Thyroid gland (tissue), 4 donors: Measurements from ENCODE around the gene SMG6.

ENCODE experiments used
- CTCF ChIP-seq, 6 experiments: fragments of 200-600 bp in 3 of 6; fragments of 450-650 bp in 3 of 6; sonication (generic) in 3 of 6; IDR thresholded peaks; one replicate each; pipeline ENCODE4 v1.5.1; 2016 to 2019; ENCODE audit warnings: antibody characterized with exemption in 6 of 6, mild to moderate bottlenecking in 2 of 6, inconsistent platforms in 1 of 6, moderate library complexity in 1 of 6
- POLR2A ChIP-seq, 2 donors: fragments of 450-650 bp; IDR thresholded peaks; one replicate each; pipeline ENCODE4 v1.6.1; 2017; ENCODE audit warnings: antibody characterized with exemption in 2 of 2, mild to moderate bottlenecking in 2 of 2, moderate library complexity in 1 of 2

DNA sequence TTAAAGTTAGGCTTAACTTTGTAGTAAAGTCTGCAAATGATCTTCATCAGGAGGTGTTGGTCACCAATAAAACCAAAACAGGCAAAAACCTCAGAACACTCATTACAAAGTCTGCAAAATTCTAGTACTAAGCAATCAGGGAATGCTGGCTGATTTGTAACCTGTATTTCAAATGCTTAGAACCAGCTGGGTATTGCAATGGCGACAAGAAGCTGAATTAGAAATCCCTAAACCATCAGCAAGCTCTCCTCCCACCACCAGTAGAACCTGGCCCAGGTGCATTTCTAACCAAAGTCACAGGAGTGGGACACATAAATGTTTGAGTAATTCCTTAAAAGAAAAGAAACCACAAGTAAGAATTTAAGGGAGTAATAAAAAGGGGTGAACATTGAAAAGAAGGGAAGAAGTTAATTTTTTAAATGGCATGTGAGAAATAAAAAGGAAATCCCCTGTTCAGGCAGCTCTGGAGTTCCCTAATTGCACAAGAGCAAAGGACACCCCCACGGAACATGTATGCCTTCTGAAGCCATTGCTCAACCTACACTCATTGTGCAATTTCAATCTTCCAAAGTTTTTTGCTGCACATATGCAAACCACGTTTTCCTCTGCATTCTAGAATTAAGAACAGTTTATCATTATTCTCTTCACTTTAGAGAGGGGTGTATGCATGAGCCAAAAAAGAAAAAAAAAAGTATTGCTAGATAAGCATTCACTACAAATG, 145.8 kb downstream of the SMG6 start:
- TF ChIP-seq CTCF (IDR thresholded peaks at IDR 0.05) (no peak), POLR2A (IDR thresholded peaks at IDR 0.05) (no peak)
